NCI-H2081 treated with DMSO at 0.1 percent for 48 hours (cell line): ENCODE measurements around the gene RPS6KB2.
"Not testable (repeated sequence)": the region's sequence is repeated elsewhere in the genome, so short reads cannot be mapped to it uniquely, and the experiment has no call there.

Source experiments
- DNase-seq: peaks from one replicate; lab custom pipeline; 2025; lab: John Stamatoyannopoulos, UW

The RPS6KB2 gene

DNA sequence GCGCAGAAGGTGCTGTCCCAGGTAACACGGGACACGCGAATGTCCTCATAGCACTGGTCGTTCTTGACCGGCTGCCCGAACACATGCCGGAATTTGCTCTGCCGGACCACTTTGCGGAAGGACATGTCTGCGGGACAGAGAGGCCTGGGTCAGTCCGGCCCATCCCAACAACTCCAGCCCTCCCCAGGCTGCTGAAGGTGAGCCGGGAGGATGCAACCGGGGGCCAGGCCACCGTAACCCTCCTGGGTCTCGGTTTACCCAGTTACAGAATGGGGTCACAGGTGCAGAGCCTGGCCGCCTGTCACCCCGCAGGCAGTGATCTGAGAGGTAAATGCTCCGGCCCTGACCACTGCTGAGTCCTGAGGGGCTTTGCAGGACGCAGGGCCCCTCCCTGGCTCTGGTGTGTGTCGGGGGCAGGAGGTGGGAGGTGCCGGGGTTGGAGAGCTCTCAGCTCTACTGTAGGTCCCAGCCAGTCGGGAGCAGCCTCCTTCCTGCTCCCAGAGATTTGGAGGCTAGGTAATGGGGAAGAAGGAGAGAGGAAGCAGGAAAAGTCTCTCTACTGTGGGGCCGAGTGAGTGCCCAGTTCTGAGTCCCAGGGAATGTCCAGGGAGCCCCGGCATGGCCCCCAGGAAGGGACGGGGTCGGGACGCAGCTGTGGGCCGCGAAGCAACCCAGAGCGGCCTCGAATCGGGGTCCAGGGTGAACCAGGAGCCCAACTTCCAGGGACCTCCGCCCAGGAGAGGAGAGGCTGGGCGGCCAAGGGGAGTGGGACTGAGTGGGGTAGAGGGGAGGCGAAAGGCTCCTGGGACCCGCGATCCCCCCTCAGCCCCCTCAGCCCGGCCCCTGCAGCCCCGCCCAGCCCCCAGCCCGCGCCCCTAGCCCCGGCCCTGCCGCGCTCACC is 14.5 kb downstream of the RPS6KB2 start:
- no peak for DNase-seq

DNA sequence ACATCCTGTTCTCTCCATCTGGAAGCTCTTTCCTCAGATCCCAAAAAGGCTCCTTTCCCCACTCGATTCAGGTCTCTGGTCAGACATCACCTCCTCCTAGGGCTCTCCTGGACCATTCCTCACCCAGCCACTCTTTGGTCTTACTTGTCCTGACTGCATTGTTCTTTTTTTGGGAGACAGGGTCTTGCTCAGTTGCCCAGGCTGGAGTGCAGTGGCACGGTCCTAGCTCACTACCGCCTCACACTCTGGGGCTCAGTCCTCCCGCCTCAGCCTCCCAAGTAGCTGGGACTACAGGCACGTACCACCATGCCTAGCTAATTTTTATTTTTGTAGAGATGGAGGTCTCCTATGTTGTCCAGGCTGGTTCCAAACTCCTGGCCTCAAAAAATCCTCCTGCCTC is 17.2 kb downstream of the RPS6KB2 start:
- DNase-seq = no peak

DNA sequence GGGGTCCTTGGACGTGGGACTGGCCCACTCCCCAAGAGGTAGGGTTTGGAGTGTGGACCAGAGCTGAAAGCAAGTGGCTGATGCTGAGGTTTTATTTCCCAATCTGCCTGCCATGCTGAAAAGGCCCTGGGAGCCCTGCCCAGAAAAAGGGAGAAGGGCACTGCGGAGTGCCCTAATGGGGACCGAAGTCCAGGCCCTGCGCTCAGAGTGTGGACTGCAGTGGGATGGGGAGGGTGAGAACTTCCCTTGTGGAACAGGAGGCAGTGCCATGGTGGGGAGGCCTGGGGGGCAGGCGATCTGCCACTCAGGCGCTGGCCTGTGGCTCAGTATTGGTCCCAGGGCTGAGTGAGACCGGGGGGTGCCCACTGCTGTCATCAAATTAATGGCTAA is 19.9 kb downstream of the RPS6KB2 start:
- no peak for DNase-seq

- no peak for DNase-seq
Observed at GRCh38 chr11:67449116-67449844, 21.0 kb downstream of the RPS6KB2 start.

DNA sequence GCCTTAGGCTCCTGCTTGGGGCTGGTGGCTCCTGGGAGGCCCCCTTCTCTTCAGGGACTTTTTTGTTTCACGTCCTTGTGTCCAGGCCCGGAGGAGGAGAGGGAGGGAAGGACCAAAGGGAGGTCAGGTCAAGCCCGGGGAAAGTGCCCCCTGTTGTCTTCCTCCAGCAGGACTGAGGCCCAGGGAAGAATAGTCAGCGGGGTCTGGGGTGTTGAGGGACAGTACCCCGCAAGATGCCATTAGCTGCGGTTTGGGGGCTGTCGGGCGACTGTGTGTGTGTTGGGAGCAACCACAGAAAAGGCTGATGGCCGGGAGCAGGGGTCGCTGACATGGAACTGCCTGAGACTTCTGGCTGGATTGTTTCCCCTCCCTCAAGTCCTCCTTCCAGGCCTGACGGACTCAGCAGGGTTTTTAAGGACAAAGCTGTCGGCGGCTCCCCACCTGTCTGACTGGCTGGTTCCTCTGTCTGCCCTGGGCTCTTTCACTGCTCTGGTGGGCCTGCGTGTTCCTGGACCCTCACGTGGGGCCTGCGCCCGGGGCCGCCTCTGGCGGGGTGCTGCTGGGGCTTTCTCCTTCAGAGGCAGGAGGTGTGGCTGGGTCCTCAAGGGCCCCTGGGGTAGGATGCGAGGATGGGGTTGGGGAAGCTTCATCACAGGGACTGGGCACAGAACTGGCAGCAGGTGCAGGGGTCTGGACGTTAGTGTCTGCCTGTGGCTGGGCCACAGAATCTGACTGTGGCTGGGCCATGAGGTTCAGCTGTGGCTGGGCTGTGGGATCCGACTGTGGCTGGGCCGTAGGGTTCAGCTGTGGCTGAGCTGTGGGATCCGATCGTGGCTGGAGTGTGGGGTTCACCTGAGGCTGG is 22.7 kb downstream of the RPS6KB2 start:
- no peak for DNase-seq

- DNase-seq = no peak
Observed at GRCh38 chr11:67451658-67451976, 23.3 kb downstream of the RPS6KB2 start.

GRCh38 chr11:67452141-67452952 is 24.1 kb downstream of the RPS6KB2 start, which contains the start of gene GPR152:
Gene GPR152, minus strand, starts transcription at chr11:67452729. Its CDS starts 5 bp downstream, at chr11:67452724.
- no peak for DNase-seq

DNA sequence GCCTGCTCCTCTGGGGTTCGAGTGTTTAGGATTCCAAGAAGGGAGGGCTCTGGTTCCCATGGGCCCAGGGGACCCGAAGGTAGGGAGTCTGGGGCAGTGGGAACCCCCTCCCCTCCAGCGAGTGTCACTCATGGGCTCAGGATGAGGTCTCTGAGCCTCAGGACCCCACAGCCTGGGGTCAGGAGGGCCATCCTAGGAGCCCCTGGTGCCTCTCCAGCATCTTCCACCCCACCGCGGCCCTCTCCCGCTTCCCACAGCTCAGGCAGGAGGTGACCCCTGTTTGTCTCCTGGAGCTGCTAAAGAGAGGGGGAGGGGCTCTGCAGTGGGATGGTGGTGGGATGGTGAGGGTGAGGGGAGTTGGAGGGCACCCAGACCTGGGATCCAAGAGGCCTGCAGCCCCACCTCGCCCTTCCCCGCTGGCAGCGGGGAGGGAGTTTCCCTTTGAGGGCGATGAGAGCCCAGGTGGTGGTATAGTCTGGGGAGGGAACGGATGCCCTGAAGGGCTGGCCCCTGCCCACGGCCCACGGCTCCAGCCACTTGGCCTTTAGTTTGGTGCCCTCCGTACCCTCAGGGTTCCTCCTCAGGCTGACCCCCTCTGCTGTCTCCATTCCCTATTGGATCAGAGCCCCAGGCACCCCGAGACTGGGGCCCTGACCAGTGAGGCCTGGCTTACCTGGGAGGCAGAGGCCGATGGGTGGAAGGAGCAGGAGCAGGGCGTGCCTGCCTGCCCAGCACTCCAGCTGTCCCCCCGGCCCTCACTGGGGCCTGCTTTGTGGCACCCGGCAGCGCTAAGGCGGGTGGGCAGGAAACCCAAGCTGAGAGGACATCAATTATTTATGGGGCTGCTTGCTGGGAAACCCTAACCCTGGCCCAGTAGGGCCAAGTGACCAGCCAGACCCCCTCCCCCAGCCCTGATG is 25.8 kb downstream of the RPS6KB2 start:
- DNase-seq = no peak

DNA sequence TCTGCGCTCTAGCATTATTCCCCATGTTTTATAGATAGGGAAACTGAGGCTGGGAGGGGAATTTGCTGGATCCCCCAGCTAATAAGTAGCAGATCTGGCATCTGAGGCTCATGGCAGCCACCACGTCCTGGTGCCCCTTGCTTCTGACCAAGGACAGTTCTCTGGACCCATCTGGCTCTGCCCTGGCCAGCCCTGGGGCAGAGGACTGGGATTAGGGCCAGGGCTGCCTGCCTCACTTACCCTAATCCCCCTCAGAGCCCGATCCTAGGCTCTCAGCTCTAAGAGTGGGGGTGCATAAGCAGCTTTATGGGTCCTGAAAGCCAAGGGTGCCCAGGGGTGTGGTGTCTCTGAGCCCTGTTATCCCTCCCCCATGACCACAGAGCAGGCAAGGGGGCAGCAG is 26.8 kb downstream of the RPS6KB2 start, which contains the start of gene CABP4:
Gene CABP4, plus strand, starts transcription at position 301 of the 400 bp plus-strand sequence. Its CDS starts 70 bp downstream, at position 371.
- no peak for DNase-seq

DNA sequence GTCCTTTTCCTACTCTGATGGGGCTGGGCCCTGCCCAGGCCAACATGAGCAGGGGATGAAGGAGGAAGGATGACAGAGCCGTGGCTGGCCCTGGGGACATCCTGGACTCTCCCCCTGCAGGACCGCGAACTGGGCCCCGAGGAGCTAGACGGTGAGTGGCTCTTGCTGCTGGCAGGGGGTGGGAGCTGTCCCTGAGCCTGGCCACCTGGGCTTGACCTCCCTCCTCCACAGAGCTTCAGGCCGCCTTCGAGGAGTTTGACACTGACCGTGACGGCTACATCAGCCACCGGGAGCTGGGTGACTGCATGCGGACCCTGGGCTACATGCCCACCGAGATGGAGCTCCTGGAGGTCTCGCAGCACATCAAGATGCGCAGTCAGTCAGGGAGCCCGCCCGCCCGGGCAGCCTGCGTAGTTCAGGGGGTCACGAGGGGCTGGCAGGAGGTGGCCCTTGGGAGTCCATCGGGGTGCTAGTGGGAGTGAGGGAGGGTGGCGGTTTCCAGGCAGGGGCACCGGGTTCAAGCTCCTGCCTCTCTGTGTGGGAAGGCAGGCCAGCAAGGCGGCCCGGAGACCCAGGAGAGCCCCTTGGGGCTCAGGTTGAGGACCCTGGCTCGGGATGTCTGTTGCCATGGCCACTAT is 27.9 kb downstream of the RPS6KB2 start:
- DNase-seq = no peak

DNA sequence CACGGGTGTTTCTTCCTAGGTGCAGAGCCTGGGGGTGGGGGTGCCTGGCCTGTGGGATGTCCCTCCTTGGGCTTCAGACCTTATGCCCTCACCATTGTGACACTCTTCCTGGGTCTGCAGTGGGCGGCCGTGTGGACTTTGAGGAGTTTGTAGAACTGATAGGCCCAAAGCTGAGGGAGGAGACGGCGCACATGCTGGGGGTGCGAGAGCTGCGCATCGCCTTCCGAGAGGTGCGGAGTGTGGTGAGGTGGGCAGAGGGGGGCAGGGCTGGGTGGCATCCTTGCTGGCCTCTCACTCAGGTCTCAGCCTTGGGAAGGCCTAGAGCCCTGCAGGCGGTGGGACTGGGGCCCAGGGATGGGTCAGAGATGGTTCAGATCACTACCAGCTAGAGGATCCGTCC is 29.2 kb downstream of the RPS6KB2 start:
- no peak for DNase-seq

DNA sequence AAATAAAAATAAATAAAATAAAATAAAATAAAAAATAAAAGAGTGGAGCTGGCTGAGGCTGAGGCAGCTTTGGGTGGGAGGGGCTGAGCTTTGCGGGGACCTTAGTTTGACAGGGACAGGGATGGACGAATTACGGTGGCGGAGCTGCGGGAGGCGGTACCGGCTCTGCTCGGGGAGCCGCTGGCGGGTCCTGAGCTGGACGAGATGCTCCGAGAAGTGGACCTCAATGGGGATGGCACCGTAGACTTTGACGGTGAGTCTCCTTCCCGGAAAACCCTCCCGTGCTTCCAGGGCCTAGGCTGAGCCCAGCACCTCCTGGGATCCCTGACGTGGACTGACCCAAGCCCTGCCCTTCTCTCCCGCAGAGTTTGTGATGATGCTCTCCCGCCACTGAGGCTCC is 30.0 kb downstream of the RPS6KB2 start:
- no peak for DNase-seq

GRCh38 chr11:67463186-67463585 is 34.9 kb downstream of the RPS6KB2 start:
- DNase-seq = no peak

- DNase-seq = no peak
Observed at GRCh38 chr11:67463680-67464410, 35.6 kb downstream of the RPS6KB2 start.

- peak; percentile 61 for DNase-seq
Observed at GRCh38 chr11:67464411-67465188, 36.3 kb downstream of the RPS6KB2 start.

GRCh38 chr11:67465189-67465510 is 36.9 kb downstream of the RPS6KB2 start:
- no peak for DNase-seq

DNA sequence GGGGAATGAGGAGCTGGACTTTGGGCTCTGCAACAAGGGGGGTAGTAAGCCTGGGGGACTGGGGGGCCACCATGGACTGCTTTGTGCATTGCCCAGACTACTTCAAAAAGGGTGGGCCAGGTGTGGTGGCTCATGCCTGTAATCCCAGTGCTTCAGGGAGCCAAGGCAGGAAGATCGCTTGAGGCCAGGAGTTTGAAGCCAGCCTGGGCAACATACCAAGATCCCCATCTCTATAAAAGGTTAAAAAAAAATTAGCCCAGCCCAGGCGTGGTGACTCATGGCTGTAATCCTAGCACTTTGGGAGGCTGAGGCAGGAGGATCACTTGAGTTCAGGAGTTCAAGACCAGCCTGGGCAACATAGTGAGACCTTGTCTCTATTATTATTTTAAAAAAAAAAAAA is 37.2 kb downstream of the RPS6KB2 start:
- not testable (repeated sequence) for DNase-seq

DNA sequence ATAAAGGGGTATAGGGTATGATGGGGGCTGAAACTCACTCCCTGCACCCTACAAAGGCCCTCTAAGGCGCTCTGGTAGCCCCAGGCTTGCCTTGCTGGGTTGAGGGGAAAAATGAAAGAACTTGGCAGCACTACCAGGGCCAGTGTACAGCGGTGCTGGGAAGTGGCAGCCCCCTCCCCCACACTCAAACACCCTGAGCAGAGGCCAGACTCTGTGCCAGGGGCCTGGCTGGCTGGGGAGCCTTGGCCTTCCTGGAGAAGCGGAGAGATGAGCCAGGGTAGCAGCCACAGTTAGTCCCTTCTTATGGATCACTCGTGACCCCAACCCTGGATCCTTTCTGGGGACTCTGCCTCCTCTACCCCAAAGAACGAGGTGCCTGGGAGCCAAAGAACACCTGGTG is 38.1 kb downstream of the RPS6KB2 start:
- no peak for DNase-seq
